Measurements from ENCODE around the gene B9D1.

B9D1 gene

GRCh38 chr17:19375732-19376131, 13.2 kb upstream of the B9D1 start:
- no peak for FAIRE-seq

- FAIRE-seq, result no peak
Measured at GRCh38 chr17:19374136-19374535, 11.6 kb upstream of the B9D1 start.

- FAIRE-seq, result no peak
Measured at GRCh38 chr17:19372866-19373504, 10.5 kb upstream of the B9D1 start.

GRCh38 chr17:19372439-19372838, 9.9 kb upstream of the B9D1 start:
- FAIRE-seq, result no peak

- FAIRE-seq, result no peak
Measured at GRCh38 chr17:19372011-19372370, 9.5 kb upstream of the B9D1 start.

- FAIRE-seq, result no peak
Measured at GRCh38 chr17:19371259-19372010, 8.9 kb upstream of the B9D1 start.

- no peak for FAIRE-seq
Measured at GRCh38 chr17:19370493-19370960, 8.0 kb upstream of the B9D1 start.

GRCh38 chr17:19369846-19370492, 7.4 kb upstream of the B9D1 start:
- FAIRE-seq, result no peak

GRCh38 chr17:19369107-19369778, 6.7 kb upstream of the B9D1 start:
- no peak for FAIRE-seq

GRCh38 chr17:19368229-19368628, 5.7 kb upstream of the B9D1 start:
- FAIRE-seq, result no peak

GRCh38 chr17:19366637-19366972, 4.1 kb upstream of the B9D1 start:
- no peak for FAIRE-seq

- FAIRE-seq, result no peak
Measured at GRCh38 chr17:19365833-19366636, 3.5 kb upstream of the B9D1 start.

- FAIRE-seq, result no peak
Measured at GRCh38 chr17:19365499-19365817, 2.9 kb upstream of the B9D1 start.

GRCh38 chr17:19364699-19365498, 2.4 kb upstream of the B9D1 start:
- no peak for FAIRE-seq

GRCh38 chr17:19363460-19364035, 1.0 kb upstream of the B9D1 start:
- no peak for FAIRE-seq

GRCh38 chr17:19363114-19363438, 553 bp upstream of the B9D1 start:
- no peak for FAIRE-seq

- FAIRE-seq, result no peak
Measured at GRCh38 chr17:19361944-19362276, 613 bp downstream of the B9D1 start.

- no peak for FAIRE-seq
Measured at GRCh38 chr17:19361326-19361725, 1.2 kb downstream of the B9D1 start.

GRCh38 chr17:19360772-19361171, 1.8 kb downstream of the B9D1 start:
- FAIRE-seq, result no peak

GRCh38 chr17:19359856-19360255, 2.7 kb downstream of the B9D1 start:
- FAIRE-seq, result no peak

GRCh38 chr17:19359151-19359550, 3.4 kb downstream of the B9D1 start:
- no peak for FAIRE-seq

GRCh38 chr17:19357761-19358160, 4.8 kb downstream of the B9D1 start:
- no peak for FAIRE-seq
